HCT116 (cell line): Measurements from ENCODE around the gene RASL10A. TPM values are rescaled to one million over a fixed set of nuclear protein-coding genes. Genes with fewer than 3 reads are reported as not detected.

ENCODE experiments used
- ATAC-seq: fragments of 200-7000 bp; cut with Tn5 transposase; 2 replicates; pipeline ENCODE4 v1.9.1; 2020; ENCODE audit warnings: mild to moderate bottlenecking, moderate library complexity
- BruUV-seq: library from RNA; stranded (reverse); fragments of 400-500 nt; replicated peaks from 2 replicates; lab custom pipeline; 2021; lab: Mats Ljungman, UMichigan
- CTCF ChIA-PET: fragments of 300-600 bp; sonication (Branson Sonifier 250); formaldehyde crosslinking; loops from one replicate; lab custom pipeline; 2021; ENCODE audit warnings: antibody characterized with exemption; lab: Charles Lee
- POLR2A ChIA-PET: fragments of 300-600, 350-600 bp; sonication (Branson Sonifier 250); formaldehyde crosslinking; loops from one replicate; lab custom pipeline; 2021; ENCODE audit warnings: antibody characterized with exemption; lab: Charles Lee
- RAD21 ChIA-PET, 2 experiments: fragments of 300-600 bp; sonication (Branson Sonifier 250); formaldehyde crosslinking; loops; one replicate each; lab custom pipeline; 2023; ENCODE audit warnings: low total read pairs in 2 of 2; ENCODE audit not compliant: uncharacterized antibody in 2 of 2, unreplicated experiment in 2 of 2, low non-redundant PET in 1 of 2; lab: Charles Lee
- DNase-seq: peaks from one replicate; pipeline ENCODE4 v3.0.0-alpha.2; 2010; ENCODE audit warnings: low read depth, low spot score
- H2AFZ ChIP-seq: fragments of 200-600 bp; shearing (Covaris generic), sonication (generic); 2 replicates; pipeline ENCODE4 v1.6.1; 2017; ENCODE audit warnings: low read depth, mixed run types, mixed read lengths, antibody characterized with exemption, low read length; ENCODE audit not compliant: poor library complexity, severe bottlenecking
- H3K27ac ChIP-seq: 2 replicates; pipeline ENCODE4 v1.5.1; 2012; ENCODE audit warnings: low read depth, low read length
- H3K27me3 ChIP-seq: fragments of 200-600 bp; sonication (generic); 2 replicates; pipeline ENCODE4 v1.6.1; 2016; ENCODE audit warnings: mixed run types, low read length, mixed read lengths; ENCODE audit not compliant: insufficient read depth
- H3K36me3 ChIP-seq, 2 experiments: fragments of 200-500 bp in 1 of 2; fragments of 200-600 bp in 1 of 2; sonication (Bioruptor generic) in 1 of 2; sonication (generic) in 1 of 2; 2 replicates each; pipeline versions ENCODE4 v1.5.1 to v1.6.1; 2014 to 2016; ENCODE audit warnings: low read length in 2 of 2, inconsistent platforms in 1 of 2, mixed read lengths in 1 of 2, mixed run types in 1 of 2; ENCODE audit not compliant: insufficient read depth in 2 of 2, control insufficient read depth in 1 of 2
- H3K4me1 ChIP-seq, 2 experiments: fragments of 200-600 bp in 1 of 2; sonication (generic) in 1 of 2; 2 replicates each; pipeline versions ENCODE4 v1.5.1 to v1.6.1; 2012 to 2017; ENCODE audit warnings: low read length in 2 of 2, inconsistent platforms in 1 of 2, mild to moderate bottlenecking in 1 of 2, mixed read lengths in 1 of 2, mixed run types in 1 of 2, moderate library complexity in 1 of 2; ENCODE audit not compliant: insufficient read depth in 2 of 2, control insufficient read depth in 1 of 2
- H3K4me2 ChIP-seq: fragments of 200-600 bp; sonication (generic); 2 replicates; pipeline ENCODE4 v1.6.1; 2017; ENCODE audit warnings: mixed run types, low read length, mixed read lengths
- H3K4me3 ChIP-seq, 2 experiments: fragments of 200-600 bp in 1 of 2; sonication (generic) in 1 of 2; replicated peaks in 1 of 2; 2 replicates each; pipeline ENCODE4 v1.5.1; 2011 to 2016; ENCODE audit warnings: low read length in 2 of 2, control low read depth in 1 of 2, low read depth in 1 of 2, mild to moderate bottlenecking in 1 of 2, mixed read lengths in 1 of 2, mixed run types in 1 of 2
- H3K79me2 ChIP-seq: fragments of 200-600 bp; sonication (generic); 2 replicates; pipeline ENCODE4 v1.6.1; 2017; ENCODE audit warnings: mild to moderate bottlenecking, mixed run types, low read length, moderate library complexity, mixed read lengths; ENCODE audit not compliant: insufficient read depth
- H3K9ac ChIP-seq: fragments of 200-600 bp; sonication (generic); 2 replicates; pipeline ENCODE4 v1.6.1; 2016; ENCODE audit warnings: low read length, mixed read lengths
- H3K9me2 ChIP-seq: fragments of 200-600 bp; sonication (generic), shearing (Covaris generic); 2 replicates; pipeline ENCODE4 v1.6.1; 2017; ENCODE audit warnings: mixed run types, mild to moderate bottlenecking, moderate library complexity; ENCODE audit not compliant: insufficient read depth
- H3K9me3 ChIP-seq, 2 experiments: fragments of 200-500 bp in 1 of 2; fragments of 200-600 bp in 1 of 2; sonication (Bioruptor generic) in 1 of 2; sonication (generic) in 1 of 2; 2 replicates each; pipeline ENCODE4 v1.6.1; 2014 to 2017; ENCODE audit warnings: low read length in 2 of 2, mixed read lengths in 2 of 2, inconsistent platforms in 1 of 2, low read depth in 1 of 2, mild to moderate bottlenecking in 1 of 2, mixed run types in 1 of 2, moderate library complexity in 1 of 2; ENCODE audit not compliant: control insufficient read depth in 1 of 2, insufficient read depth in 1 of 2
- H4K20me1 ChIP-seq: fragments of 200-600 bp; sonication (generic), shearing (Covaris generic); 2 replicates; pipeline ENCODE4 v1.6.1; 2017; ENCODE audit warnings: mixed run types, mild to moderate bottlenecking, moderate library complexity; ENCODE audit not compliant: insufficient read depth
- ELF1 ChIP-seq: IDR thresholded peaks from 2 replicates; pipeline ENCODE4 v1.6.1; 2012; ENCODE audit warnings: low read depth, borderline replicate concordance
- EZH2 ChIP-seq: fragments of 200-600 bp; sonication (generic); IDR thresholded peaks from 2 replicates; pipeline ENCODE4 v1.6.1; 2017; ENCODE audit warnings: antibody characterized with exemption, mixed run types
- FOSL1 ChIP-seq: IDR thresholded peaks from 2 replicates; pipeline ENCODE4 v1.6.1; 2012; ENCODE audit warnings: low read depth
- POLR2A ChIP-seq: IDR thresholded peaks from 2 replicates; pipeline ENCODE4 v1.7.0; 2011; ENCODE audit warnings: borderline replicate concordance; ENCODE audit not compliant: insufficient read depth, insufficient read length; ENCODE audit errors: extremely low read depth
- POLR2AphosphoS5 ChIP-seq: IDR thresholded peaks from 2 replicates; pipeline ENCODE4 v1.6.1; 2011; ENCODE audit warnings: mild to moderate bottlenecking, low read depth, low read length, moderate library complexity
- RAD21 ChIP-seq: IDR thresholded peaks from 2 replicates; pipeline ENCODE4 v1.6.1; 2012; ENCODE audit warnings: low read depth, mild to moderate bottlenecking
- SIN3A ChIP-seq: IDR thresholded peaks from 2 replicates; pipeline ENCODE4 v1.6.1; 2012; ENCODE audit warnings: low read depth
- SP1 ChIP-seq: IDR thresholded peaks from 2 replicates; pipeline ENCODE4 v1.6.1; 2012; ENCODE audit warnings: low read depth
- SRF ChIP-seq: IDR thresholded peaks from 2 replicates; pipeline ENCODE4 v1.6.1; 2012; ENCODE audit warnings: low read depth
- YY1 ChIP-seq: IDR thresholded peaks from 2 replicates; pipeline ENCODE4 v1.6.1; 2011; ENCODE audit warnings: low read length, low read depth, moderate library complexity, mild to moderate bottlenecking; ENCODE audit not compliant: insufficient replicate concordance; ENCODE audit errors: extremely low read depth
- intact Hi-C: fragments of 100-400 bp; cut with micrococcal nuclease; formaldehyde crosslinking; loops from 2 replicates; pipeline ENCODE4 v1.10.0; 2022
- total RNA-seq: library from RNA; stranded (reverse); gene quantifications from one replicate; pipeline ENCODE4 v1.2.1, GENCODE V29; 2021; ENCODE audit not compliant: unreplicated experiment
- TF ChIP-seq, protein P1 (sequence below): IDR thresholded peaks from 2 replicates; pipeline ENCODE4 v1.6.1; 2012

The RASL10A gene
- total RNA-seq, 1 experiment from 2014 or later: 0.96 TPM

DNA sequence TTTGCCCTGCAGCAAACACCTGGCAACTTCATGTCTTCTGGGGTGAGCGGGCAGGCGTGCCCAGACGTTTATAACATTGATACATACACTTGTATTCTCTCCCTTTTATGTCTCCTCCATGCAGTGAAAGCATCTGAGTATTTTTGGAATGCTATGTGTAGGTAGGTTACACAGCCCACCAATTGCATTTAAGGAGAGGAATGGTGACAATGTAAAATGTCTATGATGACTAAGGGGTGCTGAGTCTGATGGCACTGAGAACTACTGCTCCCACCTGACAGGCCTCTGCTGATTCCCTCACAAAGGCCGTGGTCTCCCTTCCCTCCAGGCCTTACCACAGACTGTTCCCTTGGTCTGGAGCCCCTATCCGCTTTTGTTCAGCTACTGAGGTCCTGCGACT lies 22.9 kb upstream of the RASL10A start (continued):
- TF ChIP-seq YY1 (no peak), ELF1 (no peak)

DNA sequence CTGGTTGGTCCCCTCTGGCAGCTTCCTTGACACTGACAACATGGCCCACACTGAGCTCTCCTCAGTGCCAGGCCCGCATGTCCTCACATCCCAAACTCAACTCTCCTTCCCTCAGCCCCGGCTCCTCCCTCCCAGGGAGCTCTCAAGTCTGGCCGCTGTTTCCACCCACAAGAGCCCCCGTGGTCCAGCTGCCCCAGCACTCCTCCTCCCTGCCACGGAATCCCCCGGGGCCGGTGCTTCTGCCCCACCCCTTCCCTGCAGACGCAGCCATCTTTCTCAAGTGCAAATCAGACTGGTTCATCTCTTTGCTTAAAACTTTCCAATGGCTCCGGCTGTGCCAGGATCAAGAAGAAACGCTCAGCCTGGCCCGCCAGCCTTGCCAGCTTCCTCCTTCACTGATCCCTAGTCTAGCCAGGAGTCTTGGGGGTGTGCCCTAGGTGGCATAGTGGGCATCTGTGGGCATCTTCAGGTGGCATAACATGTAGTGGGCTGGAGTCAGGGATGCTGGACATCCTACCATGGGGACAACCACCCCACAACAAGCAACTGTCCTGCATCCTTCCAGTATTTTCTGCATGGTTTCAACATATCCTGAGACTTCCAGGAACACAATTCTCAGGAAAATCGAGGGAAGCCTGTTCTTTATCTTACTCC lies 22.3 kb upstream of the RASL10A start:
- no peaks in the 10 kb centered on the region for H3K79me2 ChIP-seq
- peaks cover 0 to 2% of the 10 kb centered on the region in 2 experiments; a peak in 2 of 4 replicates for H3K4me1 ChIP-seq
- RAD21 ChIA-PET: no interaction called here
- CTCF ChIA-PET: no interaction called here
- no peak overlapping the region for H3K9ac ChIP-seq
- POLR2A ChIA-PET: no interaction called here
- intact Hi-C loops: no loop called here
- DNase-seq: no peak
- BruUV-seq: no TSS peak
- no peaks in the 10 kb centered on the region for H3K9me2 ChIP-seq
- no peak for TF ChIP-seq EZH2
- TF ChIP-seq, protein P1, sequence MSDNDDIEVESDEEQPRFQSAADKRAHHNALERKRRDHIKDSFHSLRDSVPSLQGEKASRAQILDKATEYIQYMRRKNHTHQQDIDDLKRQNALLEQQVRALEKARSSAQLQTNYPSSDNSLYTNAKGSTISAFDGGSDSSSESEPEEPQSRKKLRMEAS: no peak
- TF ChIP-seq RAD21: no peak
- no peak for TF ChIP-seq POLR2A
- TF ChIP-seq FOSL1: no peak
- TF ChIP-seq POLR2AphosphoS5: no peak
- no peak for TF ChIP-seq SP1
- no peak for TF ChIP-seq SIN3A
- TF ChIP-seq SRF: no peak
- H4K20me1 ChIP-seq: no peaks in the 10 kb centered on the region
- H2AFZ ChIP-seq: no peak overlapping the region
- H3K4me2 ChIP-seq: no peak overlapping the region
- no peak overlapping the region for H3K4me3 ChIP-seq
- peaks cover 16 to 25% of the 10 kb centered on the region in 2 experiments for H3K36me3 ChIP-seq
- H3K9me3 ChIP-seq: no peaks in the 10 kb centered on the region
- H3K27ac ChIP-seq: no peak overlapping the region
- ATAC-seq: no peak
- H3K27me3 ChIP-seq: no peaks in the 10 kb centered on the region
